CD4-positive, alpha-beta T cell treated with Interleukin-17A for 1 hour (primary cell): Measurements from ENCODE around the gene LAIR2.

Source experiments
- DNase-seq: peaks from one replicate; pipeline ENCODE4 v3.0.0-alpha.2; 2020

LAIR2 gene

GRCh38 chr19:54502518-54503048 lies at the start of gene LAIR2:
Gene LAIR2, plus strand, starts transcription at chr19:54502831. Its CDS starts 88 bp downstream, at chr19:54502919.
- peak; percentile 16 for DNase-seq

GRCh38 chr19:54453921-54454780 lies 48.5 kb upstream of the LAIR2 start:
- DNase-seq, result no peak

GRCh38 chr19:54454781-54455675 lies 47.6 kb upstream of the LAIR2 start:
- DNase-seq, result no peak

DNA sequence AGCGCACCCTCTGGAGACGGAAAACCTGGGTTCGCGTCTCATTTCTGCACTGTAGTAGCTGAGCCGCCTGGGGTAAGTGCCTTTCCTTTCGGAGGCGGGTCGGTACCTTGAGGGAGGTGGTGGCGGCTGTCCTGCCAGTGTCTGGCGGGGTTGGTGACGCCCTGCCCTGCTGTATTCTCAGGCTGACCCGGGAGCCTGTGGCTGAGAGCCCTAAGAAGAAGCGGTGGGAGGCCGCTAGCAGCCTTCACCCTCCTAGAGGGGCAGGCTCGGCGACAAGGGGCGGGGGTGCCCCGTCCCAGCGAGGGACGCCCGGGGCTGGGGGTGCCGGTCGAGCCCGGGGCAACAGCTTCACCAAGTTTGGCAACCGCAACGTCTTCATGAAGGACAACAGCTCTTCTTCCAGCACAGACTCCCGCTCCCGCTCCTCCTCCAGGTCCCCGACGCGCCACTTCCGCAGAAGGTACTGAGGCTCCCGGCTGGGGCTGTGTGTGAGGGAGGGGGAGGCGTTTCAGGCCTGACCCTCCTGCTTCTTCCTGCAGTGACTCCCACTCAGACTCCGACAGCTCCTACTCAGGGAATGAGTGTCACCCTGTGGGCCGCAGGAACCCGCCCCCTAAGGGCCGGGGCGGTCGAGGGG lies 46.7 kb upstream of the LAIR2 start:
- DNase-seq, result no peak

GRCh38 chr19:54456423-54457373 lies 45.9 kb upstream of the LAIR2 start:
- DNase-seq, result no peak

- no peak for DNase-seq
These were observed 44.6 kb upstream of the LAIR2 start for GRCh38 chr19:54457773-54458647.

- DNase-seq, result no peak
These were observed 43.9 kb upstream of the LAIR2 start for GRCh38 chr19:54458648-54459281.

GRCh38 chr19:54459282-54460229 lies 43.1 kb upstream of the LAIR2 start:
- no peak for DNase-seq

- no peak for DNase-seq
These were observed 42.2 kb upstream of the LAIR2 start for GRCh38 chr19:54460230-54461005.

DNA sequence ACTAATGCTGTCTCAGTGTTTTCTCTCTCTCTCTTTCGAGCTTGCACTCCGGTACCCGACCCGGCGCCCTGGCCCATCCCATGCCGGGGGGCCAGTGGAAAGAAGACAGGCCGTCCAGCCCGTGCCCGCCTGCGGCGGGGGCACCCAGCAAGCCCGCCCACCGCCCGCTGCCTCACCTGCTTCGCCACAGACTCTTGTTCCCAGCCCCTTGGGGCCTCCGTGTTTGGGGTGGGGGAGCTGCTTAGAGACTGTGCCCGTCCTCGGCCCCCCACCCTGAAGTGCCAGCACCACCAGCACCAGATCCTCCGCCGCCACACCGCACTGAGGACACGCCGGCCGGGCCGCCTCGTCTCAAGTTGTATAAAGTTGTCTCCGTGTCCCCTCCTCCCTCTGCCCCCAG lies 41.4 kb upstream of the LAIR2 start:
- no peak for DNase-seq

DNA sequence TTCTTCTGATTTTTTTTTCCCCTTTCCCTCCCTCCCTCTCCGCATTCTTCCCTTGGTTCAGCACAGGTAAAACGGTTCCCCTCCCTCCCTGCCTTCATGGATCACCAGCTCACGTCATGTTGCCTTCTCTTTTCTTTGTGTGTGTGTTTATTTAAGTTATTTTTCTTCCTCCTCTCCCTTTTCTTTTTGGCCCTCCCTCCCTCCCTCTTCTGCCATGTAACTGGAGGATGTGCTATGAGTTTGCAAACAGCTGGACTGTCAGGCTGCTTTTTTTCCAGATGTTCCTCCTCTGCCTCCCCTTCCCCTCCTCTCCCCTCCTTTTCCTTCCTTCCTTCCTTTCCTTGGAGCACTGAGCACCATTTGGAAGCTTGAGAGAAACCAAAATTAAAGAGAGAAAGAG lies 41.0 kb upstream of the LAIR2 start:
- DNase-seq, result no peak

- no peak for DNase-seq
These were observed 40.5 kb upstream of the LAIR2 start for GRCh38 chr19:54462047-54462654.

- peak; percentile 71 for DNase-seq
These were observed 39.7 kb upstream of the LAIR2 start for GRCh38 chr19:54462655-54463530.

DNA sequence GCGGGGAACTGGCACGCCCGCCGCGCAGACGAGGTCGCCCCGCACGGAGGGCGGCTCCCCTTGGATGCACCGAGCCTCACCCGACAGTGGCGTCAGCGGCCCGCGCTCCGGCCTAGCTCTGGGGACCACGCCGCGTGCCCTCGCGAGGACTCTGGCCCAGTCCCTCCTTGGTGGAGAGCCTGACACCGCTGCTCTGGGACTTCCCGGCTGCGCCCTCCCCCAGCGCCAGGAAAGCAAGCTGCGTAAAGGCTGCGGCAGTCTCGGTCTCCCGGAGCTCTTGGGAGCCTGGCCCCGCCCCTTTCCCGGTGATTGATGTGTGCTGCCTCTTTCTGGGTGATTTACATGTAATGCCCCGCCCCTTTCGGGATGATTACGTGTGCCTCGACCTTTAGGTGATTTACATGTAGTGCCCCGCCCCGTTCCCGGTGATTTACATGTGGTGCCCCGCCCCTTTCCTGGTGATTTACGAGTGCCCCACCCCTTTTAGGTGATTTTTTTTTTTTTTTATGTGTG lies 39.0 kb upstream of the LAIR2 start, which contains the start of gene LENG9:
Gene LENG9, minus strand, starts transcription at position 248 of the 513 bp plus-strand sequence. CDS start 252 bp downstream, outside the sequence.
- peak; percentile 97 for DNase-seq

DNA sequence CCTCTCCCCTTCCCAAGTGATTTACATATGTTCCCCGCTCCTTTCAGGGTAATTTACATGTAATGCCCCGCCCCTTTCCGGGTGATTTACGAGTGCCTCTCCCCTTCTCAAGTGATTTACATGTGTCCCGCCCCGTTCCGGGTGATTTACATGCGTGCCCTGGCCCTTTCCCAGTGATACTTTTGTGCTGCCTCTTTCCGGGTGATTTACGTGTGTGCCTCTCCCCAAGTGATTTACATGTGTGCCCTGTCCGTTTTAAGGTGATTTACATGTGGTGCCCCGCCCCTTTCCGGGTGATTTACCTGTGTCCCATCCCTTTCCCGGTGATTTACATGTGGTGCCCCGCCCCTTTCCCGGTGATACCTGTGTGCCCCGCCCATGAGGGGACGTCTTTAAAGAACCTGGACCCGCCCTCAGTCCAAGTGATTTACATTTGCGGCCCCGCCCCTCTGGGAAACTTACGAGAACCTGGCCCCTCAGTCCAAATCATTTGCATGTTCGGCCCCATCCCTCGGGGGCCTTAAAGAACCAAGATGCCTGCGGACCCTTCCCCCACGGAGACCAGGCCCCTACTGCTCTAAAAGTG lies 38.5 kb upstream of the LAIR2 start:
- peak; percentile 93 for DNase-seq
